Activated CD4-positive, alpha-beta T cell treated with anti-CD3 and anti-CD28 coated beads, Interleukin-2, amount 50 U/mL, for 24 hours (primary cell): ENCODE data around the gene TDRD7.

Experiments used
- DNase-seq, 2 donors: peaks; one replicate each; pipeline ENCODE4 v3.0.0-alpha.2; 2020; ENCODE audit warnings: low read depth in 1 of 2, low spot score in 1 of 2

Gene TDRD7

GRCh38 chr9:97503862-97504210 lies 91.9 kb downstream of the TDRD7 start:
- DNase-seq, result no peak

GRCh38 chr9:97504381-97505216 lies 92.7 kb downstream of the TDRD7 start:
- DNase-seq, result no peak

GRCh38 chr9:97505845-97506244 lies 93.9 kb downstream of the TDRD7 start:
- DNase-seq, result no peak

GRCh38 chr9:97506306-97506705 lies 94.4 kb downstream of the TDRD7 start:
- no peak for DNase-seq

GRCh38 chr9:97506787-97507186 lies 94.9 kb downstream of the TDRD7 start:
- no peak for DNase-seq

- no peak for DNase-seq
Measured at GRCh38 chr9:97507428-97507984, 95.6 kb downstream of the TDRD7 start.

- no peak for DNase-seq
Measured at GRCh38 chr9:97508852-97509251, 97.0 kb downstream of the TDRD7 start.

GRCh38 chr9:97510797-97511654 lies 99.1 kb downstream of the TDRD7 start:
- DNase-seq, result no peak

GRCh38 chr9:97511655-97512427 lies 99.9 kb downstream of the TDRD7 start:
- no peak for DNase-seq

GRCh38 chr9:97512966-97513560 lies 101.2 kb downstream of the TDRD7 start:
- no peak for DNase-seq

- DNase-seq, result no peak
Measured at GRCh38 chr9:97514531-97514930, 102.6 kb downstream of the TDRD7 start.

- DNase-seq, result no peak
Measured at GRCh38 chr9:97515662-97516061, 103.8 kb downstream of the TDRD7 start.

GRCh38 chr9:97516111-97516510 lies 104.2 kb downstream of the TDRD7 start:
- no peak for DNase-seq

- DNase-seq, result no peak
Measured at GRCh38 chr9:97517331-97518089, 105.6 kb downstream of the TDRD7 start.

- no peak for DNase-seq
Measured at GRCh38 chr9:97518166-97518908, 106.4 kb downstream of the TDRD7 start.

- DNase-seq, result no peak
Measured at GRCh38 chr9:97518909-97519307, 107.0 kb downstream of the TDRD7 start.

- no peak for DNase-seq
Measured at GRCh38 chr9:97519441-97519970, 107.6 kb downstream of the TDRD7 start.

- DNase-seq, result no peak
Measured at GRCh38 chr9:97521576-97522333, 109.9 kb downstream of the TDRD7 start.
